Hepatocyte (in vitro differentiated cells): Measurements from ENCODE around the gene STOM. TPM values are rescaled to one million over a fixed set of nuclear protein-coding genes. Genes with fewer than 3 reads are reported as not detected.
A peak's percentile ranks its signal among the peaks of the same experiment; 100 is the strongest.

Experiments used
- DNase-seq: peaks from one replicate; pipeline ENCODE4 v3.0.0-alpha.2; 2016; ENCODE audit warnings: low spot score
- H2AFZ ChIP-seq: fragments of 200-600 bp; sonication (generic); 2 replicates; pipeline ENCODE4 v1.6.0; 2016; ENCODE audit warnings: antibody characterized with exemption, mild to moderate bottlenecking
- H3K27ac ChIP-seq: fragments of 200-600 bp; sonication (generic); 2 replicates; pipeline ENCODE4 v1.5.1; 2016; ENCODE audit warnings: mild to moderate bottlenecking
- H3K27me3 ChIP-seq: fragments of 200-600 bp; sonication (generic); 2 replicates; pipeline ENCODE4 v1.6.1; 2016
- H3K36me3 ChIP-seq: fragments of 200-600 bp; sonication (generic); replicated peaks from 2 replicates; pipeline ENCODE4 v1.5.1; 2016; ENCODE audit warnings: low read depth; ENCODE audit not compliant: insufficient read depth
- H3K4me1 ChIP-seq: fragments of 200-600 bp; sonication (generic); 2 replicates; pipeline ENCODE4 v1.5.1; 2016; ENCODE audit warnings: mild to moderate bottlenecking, moderate library complexity; ENCODE audit not compliant: insufficient read depth
- H3K4me2 ChIP-seq: fragments of 200-600 bp; sonication (generic); 2 replicates; pipeline ENCODE4 v1.6.0; 2016
- H3K4me3 ChIP-seq: fragments of 200-600 bp; sonication (generic); 2 replicates; pipeline ENCODE4 v1.5.1; 2016; ENCODE audit warnings: mild to moderate bottlenecking
- H3K79me2 ChIP-seq: fragments of 200-600 bp; sonication (generic); 2 replicates; pipeline ENCODE4 v1.6.0; 2017; ENCODE audit warnings: mild to moderate bottlenecking
- H3K9me2 ChIP-seq: fragments of 200-600 bp; sonication (generic); replicated peaks from 2 replicates; pipeline ENCODE4 v1.6.0; 2017; ENCODE audit warnings: mild to moderate bottlenecking; ENCODE audit not compliant: insufficient read depth
- H3K9me3 ChIP-seq: fragments of 200-600 bp; sonication (generic); 2 replicates; pipeline ENCODE4 v1.5.1; 2016; ENCODE audit warnings: low read depth, mild to moderate bottlenecking
- H4K20me1 ChIP-seq: fragments of 200-600 bp; sonication (generic); 2 replicates; pipeline ENCODE4 v1.6.0; 2016; ENCODE audit warnings: mild to moderate bottlenecking; ENCODE audit not compliant: insufficient read depth, poor library complexity, severe bottlenecking
- CTCF ChIP-seq: fragments of 200-600 bp; sonication (generic); IDR thresholded peaks from 2 replicates; pipeline ENCODE4 v1.5.1; 2016; ENCODE audit warnings: antibody characterized with exemption, mild to moderate bottlenecking; ENCODE audit not compliant: poor library complexity
- EZH2 ChIP-seq: fragments of 200-600 bp; sonication (generic); IDR thresholded peaks from 2 replicates; pipeline ENCODE4 v1.6.1; 2016; ENCODE audit warnings: antibody characterized with exemption, mild to moderate bottlenecking, borderline replicate concordance
- EZH2phosphoT487 ChIP-seq: fragments of 200-600 bp; sonication (generic); IDR thresholded peaks from one replicate; pipeline ENCODE4 v1.6.1; 2018; ENCODE audit warnings: antibody characterized with exemption, mild to moderate bottlenecking, low read depth, moderate library complexity; ENCODE audit not compliant: unreplicated experiment, severe bottlenecking
- WGBS: methylation state at CpG from one replicate; pipeline ENCODE4 v1.1.6; 2016; ENCODE audit warnings: low lambda C conversion rate; ENCODE audit errors: missing lambda C conversion rate; 5-methylcytosine and 5-hydroxymethylcytosine counted together
- polyA plus RNA-seq: library from polyadenylated mRNA; unstranded; fragments of >200 nt; fragmentation: Nextera tagmentation; extraction: Ambion mirVana; gene quantifications from 2 replicates; pipeline ENCODE4 v1.2.1, GENCODE V29; 2016
- total RNA-seq: library from RNA; depleted of rRNA; stranded (reverse); fragments of >200 nt; gene quantifications from 2 replicates; pipeline ENCODE4 v1.2.3, GENCODE V29; 2014

STOM gene
- total and polyA plus RNA-seq, 2 experiments from 2014 or later = 85.5 to 130 TPM

- WGBS = 84% methylated on average over 4 of the region's 4 CpGs
These were observed 6.3 kb upstream of the STOM start for GRCh38 chr9:121376214-121376830.

GRCh38 chr9:121373011-121373729 lies 3.1 kb upstream of the STOM start:
- peak; percentile 61 for DNase-seq
- no peak overlapping the region for H3K4me3 ChIP-seq
- H3K27me3 ChIP-seq = no peaks in the 10 kb centered on the region
- TF ChIP-seq EZH2phosphoT487 = no peak
- no peak for TF ChIP-seq CTCF
- no peak for TF ChIP-seq EZH2
- H3K9me3 ChIP-seq = no peaks in the 10 kb centered on the region
- H3K4me2 ChIP-seq = peak overlapping the region; percentile 58
- no peaks in the 10 kb centered on the region for H4K20me1 ChIP-seq
- no peaks in the 10 kb centered on the region for H3K9me2 ChIP-seq
- no peaks in the 10 kb centered on the region for H3K36me3 ChIP-seq
- WGBS = 13% methylated on average over 5 of the region's 5 CpGs
- peaks cover 13% of the 10 kb centered on the region for H3K79me2 ChIP-seq
- peak overlapping the region; percentile 82 for H3K27ac ChIP-seq
- no peak overlapping the region for H2AFZ ChIP-seq
- peaks cover 32% of the 10 kb centered on the region for H3K4me1 ChIP-seq

More at GRCh38 chr9:121376214-121376830, 6.3 kb upstream of the STOM start:
- Histone ChIP-seq H3K27ac (no peak overlapping the region), H3K4me1 (peaks cover 21% of the 10 kb centered on the region), H3K4me3 (no peak overlapping the region), H3K36me3 (no peaks in the 10 kb centered on the region), H3K79me2 (no peaks in the 10 kb centered on the region), H3K4me2 (no peak overlapping the region), H2AFZ (no peak overlapping the region), H3K27me3 (no peaks in the 10 kb centered on the region), H3K9me3 (no peaks in the 10 kb centered on the region), H3K9me2 (no peaks in the 10 kb centered on the region), H4K20me1 (no peaks in the 10 kb centered on the region)
- TF ChIP-seq CTCF (peak; percentile 56), EZH2phosphoT487 (no peak)
- DNase-seq = no peak

DNA sequence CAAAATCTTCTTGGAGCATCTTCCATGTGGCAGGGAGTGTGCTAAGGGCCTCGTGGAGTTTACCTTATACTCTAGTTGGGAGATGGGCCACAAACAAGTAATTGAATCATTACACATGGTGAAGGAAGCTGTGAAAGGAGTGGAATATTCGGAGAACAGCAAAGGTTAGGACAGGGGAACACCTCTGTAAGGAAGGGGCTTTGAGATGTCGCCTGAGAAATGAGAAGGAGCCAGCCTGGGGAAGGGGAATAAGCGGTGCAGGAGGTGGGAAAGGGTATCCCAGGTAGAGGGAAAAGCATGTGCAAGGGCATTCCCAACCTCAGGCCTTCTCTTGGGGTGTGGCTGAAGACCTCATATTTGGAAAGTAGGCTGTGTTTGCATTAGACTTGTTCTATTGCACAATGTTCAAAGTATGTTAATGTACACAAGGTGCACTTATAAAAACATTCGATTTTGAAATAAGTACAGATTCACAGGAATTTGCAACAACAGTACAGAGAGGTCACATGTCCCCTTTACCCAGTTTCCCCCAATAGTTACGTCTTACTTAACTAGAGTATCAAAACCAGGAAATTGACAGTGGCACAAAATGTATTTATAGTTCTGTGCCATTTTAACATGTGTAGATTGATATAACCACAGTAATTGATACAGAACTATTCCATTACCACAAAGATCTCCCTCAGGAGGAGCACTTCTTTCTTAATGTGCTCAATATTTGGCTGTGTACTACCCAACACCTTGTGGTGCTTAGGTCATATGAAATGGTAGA lies 2.4 kb upstream of the STOM start:
- WGBS = 67% methylated on average over 6 of the region's 6 CpGs
- no peak for DNase-seq
- no peak overlapping the region for H2AFZ ChIP-seq

More for the DNA sequence above, 2.4 kb upstream of the STOM start:
- TF ChIP-seq EZH2phosphoT487 = no peak
- TF ChIP-seq CTCF = no peak
- TF ChIP-seq EZH2 = no peak
- Histone ChIP-seq H3K79me2 (peaks cover 14% of the 10 kb centered on the region), H3K4me3 (no peak overlapping the region), H3K4me2 (peak overlapping the region; percentile 58), H3K36me3 (no peaks in the 10 kb centered on the region), H3K4me1 (peaks cover 38% of the 10 kb centered on the region), H3K27ac (peak overlapping the region; percentile 82), H3K9me3 (no peaks in the 10 kb centered on the region), H3K9me2 (no peaks in the 10 kb centered on the region), H3K27me3 (no peaks in the 10 kb centered on the region), H4K20me1 (no peaks in the 10 kb centered on the region)
